ENCODE data around the gene SCART1. TPM values are rescaled to one million over a fixed set of nuclear protein-coding genes. Genes with fewer than 3 reads are reported as not detected.
"Not testable (repeated sequence)": the region's sequence is repeated elsewhere in the genome, so short reads cannot be mapped to it uniquely, and the experiment has no call there.

SCART1 gene
- total RNA-seq, 4 donors from 2014 or later: 4.8 to 8.1 (median 6.1) TPM

DNA sequence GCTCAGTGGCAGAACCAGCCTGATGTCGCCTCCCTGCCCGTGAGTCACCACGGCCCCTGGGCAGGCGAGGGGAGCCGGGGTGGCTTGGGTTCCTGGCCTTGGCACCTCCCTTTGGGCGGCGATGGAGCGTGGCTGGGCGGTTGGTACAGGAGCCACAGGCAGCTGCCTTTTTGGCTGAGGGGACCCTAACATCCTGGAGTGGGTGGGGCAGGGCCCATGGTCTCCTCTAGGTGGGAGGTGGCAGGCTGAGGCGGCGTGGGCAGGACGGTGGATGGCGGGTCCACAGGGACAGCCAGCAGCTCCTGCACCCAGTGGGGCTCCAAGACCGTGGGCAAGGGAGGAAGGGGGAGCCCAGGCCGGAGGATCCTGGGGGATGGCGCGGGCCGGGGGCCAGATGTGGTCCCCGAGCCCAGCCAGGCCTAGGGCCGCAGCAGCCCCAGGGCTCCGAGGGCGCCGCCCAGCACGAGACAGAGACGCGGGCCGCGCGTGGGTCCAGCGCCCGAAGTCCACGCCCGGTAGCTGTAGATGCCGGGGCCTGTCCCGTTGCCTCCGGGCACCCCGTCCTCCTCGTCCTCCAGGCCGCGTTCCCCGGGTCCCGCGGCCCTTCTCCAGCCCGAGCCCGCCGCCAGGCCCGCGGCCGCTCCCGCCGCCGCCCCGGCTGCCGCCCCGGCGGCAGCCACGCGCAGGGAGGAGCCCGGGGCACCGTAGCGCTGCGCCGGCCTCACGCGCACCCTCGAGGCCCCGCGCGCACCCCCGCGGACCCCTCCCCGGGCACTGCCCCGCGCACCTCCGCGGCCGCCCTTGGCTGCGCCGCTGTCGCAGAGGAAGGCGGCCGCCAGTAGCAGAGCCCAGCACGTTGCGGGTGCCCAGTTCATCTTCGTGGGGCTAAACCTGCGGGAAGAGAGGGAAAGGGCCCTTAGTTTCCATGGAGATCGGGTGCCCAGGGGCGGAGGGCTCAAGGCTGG, 30.7 kb upstream of the SCART1 start:
- 11 to 42% methylated on average over 29 to 63 of the region's 88 CpGs for WGBS, 2 donors
- Histone ChIP-seq H3K36me3 (peaks cover 0 to 39% (median 0%) of the 10 kb centered on the region in 3 donors), H3K27me3 (peaks cover 0 to 12% of the 10 kb centered on the region in 2 donors), H3K4me1 (peaks cover 0 to 13% (median 0%) of the 10 kb centered on the region in 4 donors), H3K9me3 (peaks cover 0 to 1% (median 0%) of the 10 kb centered on the region in 4 donors), H3K4me3 (peak overlapping the region in 1 of 4 donors; percentile 15), H3K27ac (no peak overlapping the region)
- TF ChIP-seq EP300 (IDR thresholded peaks at IDR 0.05): no peak
- no peak for TF ChIP-seq POLR2A (IDR thresholded peaks at IDR 0.05)
- TF ChIP-seq, protein P1, sequence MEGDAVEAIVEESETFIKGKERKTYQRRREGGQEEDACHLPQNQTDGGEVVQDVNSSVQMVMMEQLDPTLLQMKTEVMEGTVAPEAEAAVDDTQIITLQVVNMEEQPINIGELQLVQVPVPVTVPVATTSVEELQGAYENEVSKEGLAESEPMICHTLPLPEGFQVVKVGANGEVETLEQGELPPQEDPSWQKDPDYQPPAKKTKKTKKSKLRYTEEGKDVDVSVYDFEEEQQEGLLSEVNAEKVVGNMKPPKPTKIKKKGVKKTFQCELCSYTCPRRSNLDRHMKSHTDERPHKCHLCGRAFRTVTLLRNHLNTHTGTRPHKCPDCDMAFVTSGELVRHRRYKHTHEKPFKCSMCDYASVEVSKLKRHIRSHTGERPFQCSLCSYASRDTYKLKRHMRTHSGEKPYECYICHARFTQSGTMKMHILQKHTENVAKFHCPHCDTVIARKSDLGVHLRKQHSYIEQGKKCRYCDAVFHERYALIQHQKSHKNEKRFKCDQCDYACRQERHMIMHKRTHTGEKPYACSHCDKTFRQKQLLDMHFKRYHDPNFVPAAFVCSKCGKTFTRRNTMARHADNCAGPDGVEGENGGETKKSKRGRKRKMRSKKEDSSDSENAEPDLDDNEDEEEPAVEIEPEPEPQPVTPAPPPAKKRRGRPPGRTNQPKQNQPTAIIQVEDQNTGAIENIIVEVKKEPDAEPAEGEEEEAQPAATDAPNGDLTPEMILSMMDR (IDR thresholded peaks at IDR 0.05): no peak
- DNase-seq (ENCODE audit: low spot score in 2 of 2): no peak

GRCh38 chr10:133424102-133424501, 29.6 kb upstream of the SCART1 start:
- H3K36me3 ChIP-seq: peaks cover 0 to 29% (median 0%) of the 10 kb centered on the region in 3 donors
- no CpG with 5 or more reads among the region's 46 CpGs for whole genome bisulfite sequencing, 2 donors
- H3K9me3 ChIP-seq; H3K27ac ChIP-seq; DNase-seq (ENCODE audit: low spot score in 2 of 2); H3K4me3 ChIP-seq: not testable (repeated sequence)
- peaks cover 0 to 13% (median 0%) of the 10 kb centered on the region in 4 donors for H3K4me1 ChIP-seq
- peaks cover 0 to 12% of the 10 kb centered on the region in 2 donors for H3K27me3 ChIP-seq

GRCh38 chr10:133424601-133425000, 29.1 kb upstream of the SCART1 start, which contains the start of gene SPRN:
SPRN (minus strand) TSS chr10:133424625; CDS start chr10:133423681, 944 bp downstream.
- Histone ChIP-seq H3K36me3 (peaks cover 0 to 24% (median 0%) of the 10 kb centered on the region in 3 donors), H3K9me3 (peaks cover 0 to 14% (median 0%) of the 10 kb centered on the region in 4 donors), H3K27me3 (peaks cover 0 to 12% of the 10 kb centered on the region in 2 donors), H3K4me1 (peaks cover 0 to 13% (median 0%) of the 10 kb centered on the region in 4 donors), H3K4me3 (peak within 1 kb of the TSS in 1 of 4 donors; percentile 15)
- DNase-seq (ENCODE audit: low spot score in 2 of 2); H3K27ac ChIP-seq: not testable (repeated sequence)
- no CpG with 5 or more reads among the region's 37 CpGs for WGBS, 2 donors

DNA sequence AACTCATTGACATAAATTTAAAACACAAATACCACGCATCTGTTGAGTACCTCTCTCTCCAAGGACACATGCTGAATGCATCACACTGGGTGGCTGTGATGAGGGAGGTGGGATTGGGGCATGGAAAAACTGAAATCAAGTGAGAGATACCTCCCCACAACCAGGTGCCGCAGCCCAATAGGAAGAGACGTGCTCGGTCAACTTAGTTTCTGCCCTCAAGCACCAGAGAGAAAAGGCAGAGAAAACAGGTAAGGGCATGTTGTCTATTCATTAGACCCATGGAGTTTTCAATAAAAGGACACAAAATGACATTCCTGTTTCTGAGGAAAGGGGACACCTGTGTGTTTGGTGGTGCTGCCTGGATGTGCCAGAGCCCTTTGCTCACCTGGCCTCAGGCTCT, 24.2 kb upstream of the SCART1 start:
- WGBS, 2 donors: 86 to 90% methylated on average over 4 of the region's 4 CpGs
- not testable (repeated sequence) for H3K36me3 ChIP-seq

GRCh38 chr10:133431888-133432613, 21.7 kb upstream of the SCART1 start:
- 71 to 81% methylated on average over 2 to 6 of the region's 9 CpGs for WGBS, 2 donors
- H3K27me3 ChIP-seq: not testable (repeated sequence)

More for the DNA sequence above, 24.2 kb upstream of the SCART1 start:
- H3K9me3 ChIP-seq: peaks cover 0 to 16% (median 0%) of the 10 kb centered on the region in 4 donors
- not testable (repeated sequence) for H3K4me1 ChIP-seq; H3K4me3 ChIP-seq; H3K27ac ChIP-seq; H3K27me3 ChIP-seq; DNase-seq (ENCODE audit: low spot score in 2 of 2)

GRCh38 chr10:133432789-133433188, 21.0 kb upstream of the SCART1 start:
- WGBS, 2 donors: 81 to 89% methylated on average over 8 to 10 of the region's 25 CpGs

More at GRCh38 chr10:133431888-133432613, 21.7 kb upstream of the SCART1 start:
- peaks cover 0 to 16% (median 0%) of the 10 kb centered on the region in 4 donors for H3K9me3 ChIP-seq
- H3K4me1 ChIP-seq; H3K4me3 ChIP-seq; H3K36me3 ChIP-seq; H3K27ac ChIP-seq; DNase-seq (ENCODE audit: low spot score in 2 of 2): not testable (repeated sequence)

GRCh38 chr10:133438711-133439273, 15.0 kb upstream of the SCART1 start:
- WGBS, 2 donors: 83 to 84% methylated on average over 11 of the region's 11 CpGs
- H3K4me1 ChIP-seq: no peaks in the 10 kb centered on the region

More at GRCh38 chr10:133432789-133433188, 21.0 kb upstream of the SCART1 start:
- not testable (repeated sequence) for DNase-seq (ENCODE audit: low spot score in 2 of 2); H3K4me3 ChIP-seq; H3K27ac ChIP-seq; H3K4me1 ChIP-seq; H3K27me3 ChIP-seq; H3K36me3 ChIP-seq
- H3K9me3 ChIP-seq: peaks cover 0 to 16% (median 0%) of the 10 kb centered on the region in 4 donors

More at GRCh38 chr10:133438711-133439273, 15.0 kb upstream of the SCART1 start:
- H3K36me3 ChIP-seq: peaks cover 0 to 7% (median 0%) of the 10 kb centered on the region in 3 donors
- H3K27ac ChIP-seq: no peak overlapping the region
- no peaks in the 10 kb centered on the region for H3K27me3 ChIP-seq
- H3K9me3 ChIP-seq: no peaks in the 10 kb centered on the region
- no peak for DNase-seq (ENCODE audit: low spot score in 2 of 2)
- TF ChIP-seq, protein P1 (IDR thresholded peaks at IDR 0.05): no peak
- TF ChIP-seq EP300 (IDR thresholded peaks at IDR 0.05): no peak
- no peak for TF ChIP-seq POLR2A (IDR thresholded peaks at IDR 0.05)
- H3K4me3 ChIP-seq: no peak overlapping the region
